Adrenal gland (tissue), 5 donors: Measurements from ENCODE around the gene MAP3K9.

Experiments used
- POLR2A ChIP-seq, 2 donors: fragments of 450-650 bp; IDR thresholded peaks; one replicate each; pipeline ENCODE4 v1.6.1; 2017; ENCODE audit warnings: antibody characterized with exemption in 2 of 2, mild to moderate bottlenecking in 2 of 2, moderate library complexity in 1 of 2
- TF ChIP-seq, protein P1 (sequence below), 6 experiments: fragments of 450-650 bp in 4 of 6; fragments of 200-600 bp in 2 of 6; sonication (generic) in 1 of 6; IDR thresholded peaks; 1 replicate in 5 of 6; 2 replicates in 1 of 6; pipeline versions ENCODE4 v1.5.1 to v1.8.0; 2016 to 2021; ENCODE audit warnings: antibody characterized with exemption in 6 of 6, mild to moderate bottlenecking in 2 of 6, moderate library complexity in 1 of 6
- donor health status: DM: no; HTN: no; CAD: no.

DNA sequence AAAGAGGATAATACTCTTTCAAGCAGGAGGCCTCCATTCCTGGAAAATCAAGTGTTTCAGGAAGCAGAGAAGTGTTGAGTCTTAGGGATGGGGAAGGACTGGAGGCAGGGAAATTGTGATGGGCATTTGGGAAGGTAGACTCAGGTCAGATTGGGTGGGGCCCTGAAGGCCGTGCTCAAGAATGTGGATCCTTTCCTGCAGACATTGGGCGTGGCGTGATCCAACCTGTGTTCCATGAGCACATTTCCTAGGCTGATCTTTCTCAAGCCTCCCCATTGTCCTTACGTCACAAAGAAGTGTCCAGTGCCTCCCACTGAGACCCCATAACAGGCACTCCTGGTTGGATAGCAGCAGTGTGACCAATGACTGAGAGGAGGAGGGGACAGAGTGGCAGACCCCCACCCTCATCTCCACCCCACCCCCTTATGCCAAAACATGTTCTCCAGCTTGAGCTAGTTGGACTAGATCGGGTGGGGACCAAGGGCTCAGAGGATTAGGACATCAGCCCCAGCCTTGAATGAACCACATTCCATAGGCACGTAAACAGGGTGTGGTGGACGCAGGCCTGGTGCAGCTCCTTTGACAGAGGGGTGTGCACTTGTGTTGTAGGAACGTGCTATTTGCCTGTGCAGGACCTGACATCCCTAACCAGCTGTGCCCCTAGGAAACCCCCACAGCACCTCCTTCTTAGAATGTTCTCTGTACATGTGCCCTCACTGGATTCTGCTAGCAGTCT is 90.8 kb downstream of the MAP3K9 start:
- TF ChIP-seq, protein P1, sequence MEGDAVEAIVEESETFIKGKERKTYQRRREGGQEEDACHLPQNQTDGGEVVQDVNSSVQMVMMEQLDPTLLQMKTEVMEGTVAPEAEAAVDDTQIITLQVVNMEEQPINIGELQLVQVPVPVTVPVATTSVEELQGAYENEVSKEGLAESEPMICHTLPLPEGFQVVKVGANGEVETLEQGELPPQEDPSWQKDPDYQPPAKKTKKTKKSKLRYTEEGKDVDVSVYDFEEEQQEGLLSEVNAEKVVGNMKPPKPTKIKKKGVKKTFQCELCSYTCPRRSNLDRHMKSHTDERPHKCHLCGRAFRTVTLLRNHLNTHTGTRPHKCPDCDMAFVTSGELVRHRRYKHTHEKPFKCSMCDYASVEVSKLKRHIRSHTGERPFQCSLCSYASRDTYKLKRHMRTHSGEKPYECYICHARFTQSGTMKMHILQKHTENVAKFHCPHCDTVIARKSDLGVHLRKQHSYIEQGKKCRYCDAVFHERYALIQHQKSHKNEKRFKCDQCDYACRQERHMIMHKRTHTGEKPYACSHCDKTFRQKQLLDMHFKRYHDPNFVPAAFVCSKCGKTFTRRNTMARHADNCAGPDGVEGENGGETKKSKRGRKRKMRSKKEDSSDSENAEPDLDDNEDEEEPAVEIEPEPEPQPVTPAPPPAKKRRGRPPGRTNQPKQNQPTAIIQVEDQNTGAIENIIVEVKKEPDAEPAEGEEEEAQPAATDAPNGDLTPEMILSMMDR (IDR thresholded peaks at IDR 0.05) = no peak
- no peak for TF ChIP-seq POLR2A (IDR thresholded peaks at IDR 0.05)
